GM18517 (cell line): ENCODE measurements around the gene ADRM1.

Experiments
- ATAC-seq: cut with Tn5 transposase; IDR thresholded peaks from one replicate; pipeline ENCODE4 v1.9.1; 2021; ENCODE audit warnings: mild to moderate bottlenecking, moderate library complexity; ENCODE audit not compliant: unreplicated experiment

Gene ADRM1

GRCh38 chr20:62297449-62298227 lies 5.2 kb upstream of the ADRM1 start:
- no peak for ATAC-seq

GRCh38 chr20:62298577-62299249 lies 4.1 kb upstream of the ADRM1 start:
- no peak for ATAC-seq

- ATAC-seq = no peak
These were observed 3.0 kb upstream of the ADRM1 start for GRCh38 chr20:62299666-62300236.

- ATAC-seq = no peak
These were observed 2.5 kb upstream of the ADRM1 start for GRCh38 chr20:62300319-62300718.

- ATAC-seq = no peak
These were observed 1.6 kb upstream of the ADRM1 start for GRCh38 chr20:62301111-62301668.

- peak; percentile 38 for ATAC-seq
These were observed 940 bp upstream of the ADRM1 start for GRCh38 chr20:62301773-62302340.

GRCh38 chr20:62303062-62303339 lies 204 bp downstream of the ADRM1 start:
- ATAC-seq = no peak

GRCh38 chr20:62303340-62304226 lies 786 bp downstream of the ADRM1 start:
- peak; percentile 9 for ATAC-seq

- ATAC-seq = no peak
These were observed 1.7 kb downstream of the ADRM1 start for GRCh38 chr20:62304331-62305148.

- no peak for ATAC-seq
These were observed 2.5 kb downstream of the ADRM1 start for GRCh38 chr20:62305149-62305764.

- no peak for ATAC-seq
These were observed 3.1 kb downstream of the ADRM1 start for GRCh38 chr20:62305765-62306413.

GRCh38 chr20:62306414-62307187 lies 3.8 kb downstream of the ADRM1 start:
- no peak for ATAC-seq

- ATAC-seq = no peak
These were observed 4.7 kb downstream of the ADRM1 start for GRCh38 chr20:62307226-62308101.

- ATAC-seq = no peak
These were observed 5.5 kb downstream of the ADRM1 start for GRCh38 chr20:62308102-62308822.

GRCh38 chr20:62309198-62309944 lies 6.6 kb downstream of the ADRM1 start:
- ATAC-seq = no peak
